Activated CD8-positive, alpha-beta memory T cell treated with anti-CD3 and anti-CD28 coated beads for 36 hours (primary cell): ENCODE results near the gene GRID1. TPM values are rescaled to one million over a fixed set of nuclear protein-coding genes. Genes with fewer than 3 reads are reported as not detected.

Source experiments
- CTCF ChIA-PET: fragments of 350-600 bp; sonication (Branson Sonifier 250); formaldehyde crosslinking; loops from one replicate; lab custom pipeline; 2021; ENCODE audit warnings: antibody characterized with exemption; lab: Charles Lee
- POLR2A ChIA-PET: fragments of 350-600 bp; sonication (Branson Sonifier 250); formaldehyde crosslinking; loops from one replicate; lab custom pipeline; 2021; ENCODE audit warnings: antibody characterized with exemption; lab: Charles Lee
- total RNA-seq, 2 experiments: library from RNA; stranded (reverse); gene quantifications; one replicate each; pipeline ENCODE4 v1.2.3, GENCODE V29; 2021

GRID1 gene
- total RNA-seq, 2 experiments from 2014 or later = not detected

GRCh38 chr10:86330778-86331763, 35.5 kb downstream of the GRID1 start:
- ChIA-PET POLR2A (no interaction called here), CTCF (no interaction called here)

DNA sequence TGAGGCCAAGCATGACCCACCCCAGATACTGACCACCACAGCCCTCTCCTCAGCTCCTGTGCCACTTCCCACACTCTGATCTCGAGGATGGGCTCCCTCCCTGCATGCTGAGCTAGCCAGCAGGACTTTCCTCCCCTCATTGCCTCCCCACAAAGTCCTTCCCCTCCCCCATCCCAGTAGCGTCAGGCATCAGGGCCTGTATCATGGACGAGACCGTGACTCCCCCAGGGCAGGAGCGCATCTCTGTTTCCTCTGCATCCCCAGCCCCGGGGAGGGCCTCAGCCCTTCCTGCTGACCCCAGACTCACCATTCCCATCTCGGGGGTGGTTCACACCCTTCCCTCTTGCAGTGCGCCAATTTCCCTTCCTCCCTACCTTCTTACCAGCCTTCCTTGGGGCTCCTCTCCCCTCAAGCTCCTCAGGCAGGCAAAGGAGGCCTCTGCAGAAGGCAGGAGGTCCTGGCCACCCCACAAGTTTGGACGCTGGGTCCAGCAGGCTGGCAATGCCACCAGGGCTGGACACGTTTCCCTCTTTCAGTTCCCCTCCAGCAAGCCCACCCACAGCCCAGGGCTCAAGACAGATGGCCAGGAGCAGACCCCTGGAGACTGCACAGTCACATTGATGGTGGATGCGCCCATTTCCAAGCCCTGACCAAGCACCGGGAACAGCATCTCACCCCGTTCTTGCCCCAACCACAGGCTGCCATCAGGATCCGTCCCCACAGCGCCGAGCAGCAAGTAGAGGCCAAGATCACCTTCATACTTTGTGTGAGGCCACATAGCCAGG, 36.5 kb downstream of the GRID1 start:
- ChIA-PET CTCF (no interaction called here), POLR2A (no interaction called here)

- ChIA-PET CTCF (interaction anchor here (1.1 kb wide), 1 partner anchor 259 kb away, joined by 3 read pairs; no protein-coding TSS in a partner anchor), POLR2A (no interaction called here)
Measured at GRCh38 chr10:86329093-86329710, 37.4 kb downstream of the GRID1 start.

DNA sequence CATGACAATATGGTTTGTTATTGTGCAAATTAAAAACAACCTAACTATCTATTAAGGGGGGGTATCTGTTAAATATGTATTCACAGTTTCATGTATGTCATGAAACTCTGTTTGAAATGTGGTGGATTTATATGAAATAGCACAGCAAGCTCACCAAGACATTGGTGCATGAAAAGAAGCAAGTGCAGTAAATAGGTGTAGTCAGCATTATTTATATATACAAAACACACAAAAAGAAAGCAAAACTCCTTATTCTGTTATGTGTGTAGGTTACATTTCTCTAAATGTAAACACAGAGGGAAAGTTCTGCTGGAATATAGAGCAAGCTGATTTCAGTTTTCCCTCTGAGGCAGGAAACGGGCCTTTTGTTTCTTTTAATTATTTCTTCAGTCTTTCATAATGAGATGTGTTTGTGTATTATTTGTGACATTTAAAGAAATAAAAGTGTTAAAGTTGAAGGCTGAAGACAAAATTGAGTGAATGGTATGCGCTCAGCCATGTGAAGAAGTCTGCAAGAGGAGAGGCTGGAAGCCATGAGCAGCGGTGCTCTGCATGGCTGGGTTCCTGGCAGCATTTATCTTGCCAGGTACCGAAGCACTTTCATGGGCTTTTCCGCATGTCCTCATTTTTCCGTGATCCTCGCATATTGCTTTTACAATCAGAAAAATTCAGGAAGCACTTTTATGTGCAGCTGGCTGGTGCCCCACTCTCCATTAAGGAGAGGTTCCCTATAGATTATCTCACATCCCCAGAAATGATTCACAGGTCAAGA, 38.5 kb downstream of the GRID1 start:
- CTCF ChIA-PET = interaction anchor here (1.1 kb wide), 1 partner anchor 261 kb away, joined by 3 read pairs; no protein-coding TSS in a partner anchor
- POLR2A ChIA-PET = no interaction called here

DNA sequence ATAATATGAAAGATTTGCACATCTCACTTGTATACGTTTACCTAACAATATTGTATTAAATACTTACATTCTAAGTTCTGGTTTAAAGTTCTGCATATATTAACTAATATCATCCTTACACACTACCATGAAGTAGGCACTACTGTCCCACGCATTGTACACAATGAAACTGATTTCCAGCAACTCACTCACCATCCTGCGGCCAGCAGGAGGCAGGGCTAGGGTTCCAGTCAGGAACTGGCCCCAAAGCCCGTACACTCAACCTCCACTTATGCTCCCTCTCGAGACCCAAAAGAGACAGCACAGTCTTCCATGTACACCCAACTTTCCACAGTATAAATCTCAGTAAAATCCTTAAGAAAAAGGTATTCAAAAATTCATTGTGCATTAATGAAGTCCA, 41.4 kb downstream of the GRID1 start:
- ChIA-PET POLR2A (no interaction called here), CTCF (no interaction called here)

DNA sequence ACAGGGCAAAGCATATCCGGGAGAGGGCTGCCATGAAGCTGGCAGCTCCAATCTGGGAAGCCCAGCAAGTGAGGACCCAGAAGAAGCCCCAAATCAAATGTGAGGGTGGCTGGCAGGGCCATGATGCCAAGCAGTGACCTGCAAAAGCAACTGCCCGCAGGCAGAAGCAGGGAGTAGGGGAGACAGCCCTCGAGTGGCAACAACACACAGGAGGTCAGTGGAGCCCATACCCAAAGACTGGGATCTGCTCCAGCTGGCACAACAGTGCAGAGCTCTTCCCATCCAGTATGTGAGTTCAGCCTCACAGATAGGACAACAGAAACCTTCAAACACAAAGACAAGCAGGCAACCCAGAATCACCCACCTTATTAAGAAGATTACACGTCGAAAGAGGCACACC, 45.0 kb downstream of the GRID1 start:
- CTCF ChIA-PET = interaction anchor here (0.6 to 1.4 kb wide), 2 partner anchors 30 to 271 kb away, joined by 3 read pairs; no protein-coding TSS in a partner anchor
- POLR2A ChIA-PET = no interaction called here

DNA sequence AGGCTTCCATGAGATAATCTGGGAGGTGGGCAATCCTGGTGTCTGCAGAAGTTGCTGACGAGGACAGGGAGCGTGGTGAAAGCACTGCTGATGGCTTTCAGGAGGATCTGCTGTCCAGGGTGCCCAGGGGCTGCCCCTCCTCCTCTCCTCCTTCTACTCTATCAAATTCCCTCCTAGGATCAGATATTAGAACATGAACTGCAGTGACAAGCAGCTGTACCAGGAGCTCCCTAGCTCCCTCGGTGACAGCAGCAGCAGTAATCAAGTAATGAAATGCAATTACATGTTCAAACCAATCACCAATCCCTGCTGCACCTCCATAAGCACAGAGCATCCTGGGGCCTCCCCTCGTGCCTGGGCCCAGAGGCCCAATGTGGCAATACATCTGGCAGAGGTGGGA, 46.9 kb downstream of the GRID1 start:
- ChIA-PET POLR2A (no interaction called here), CTCF (no interaction called here)

- POLR2A ChIA-PET = no interaction called here
- CTCF ChIA-PET = no interaction called here
Measured at GRCh38 chr10:86317949-86318725, 48.5 kb downstream of the GRID1 start.

GRCh38 chr10:86316990-86317389, 49.6 kb downstream of the GRID1 start:
- ChIA-PET POLR2A (no interaction called here), CTCF (no interaction called here)

- CTCF ChIA-PET = no interaction called here
- POLR2A ChIA-PET = no interaction called here
Measured at GRCh38 chr10:86316274-86316835, 50.2 kb downstream of the GRID1 start.

GRCh38 chr10:86315549-86315942, 51.0 kb downstream of the GRID1 start:
- ChIA-PET CTCF (no interaction called here), POLR2A (no interaction called here)

DNA sequence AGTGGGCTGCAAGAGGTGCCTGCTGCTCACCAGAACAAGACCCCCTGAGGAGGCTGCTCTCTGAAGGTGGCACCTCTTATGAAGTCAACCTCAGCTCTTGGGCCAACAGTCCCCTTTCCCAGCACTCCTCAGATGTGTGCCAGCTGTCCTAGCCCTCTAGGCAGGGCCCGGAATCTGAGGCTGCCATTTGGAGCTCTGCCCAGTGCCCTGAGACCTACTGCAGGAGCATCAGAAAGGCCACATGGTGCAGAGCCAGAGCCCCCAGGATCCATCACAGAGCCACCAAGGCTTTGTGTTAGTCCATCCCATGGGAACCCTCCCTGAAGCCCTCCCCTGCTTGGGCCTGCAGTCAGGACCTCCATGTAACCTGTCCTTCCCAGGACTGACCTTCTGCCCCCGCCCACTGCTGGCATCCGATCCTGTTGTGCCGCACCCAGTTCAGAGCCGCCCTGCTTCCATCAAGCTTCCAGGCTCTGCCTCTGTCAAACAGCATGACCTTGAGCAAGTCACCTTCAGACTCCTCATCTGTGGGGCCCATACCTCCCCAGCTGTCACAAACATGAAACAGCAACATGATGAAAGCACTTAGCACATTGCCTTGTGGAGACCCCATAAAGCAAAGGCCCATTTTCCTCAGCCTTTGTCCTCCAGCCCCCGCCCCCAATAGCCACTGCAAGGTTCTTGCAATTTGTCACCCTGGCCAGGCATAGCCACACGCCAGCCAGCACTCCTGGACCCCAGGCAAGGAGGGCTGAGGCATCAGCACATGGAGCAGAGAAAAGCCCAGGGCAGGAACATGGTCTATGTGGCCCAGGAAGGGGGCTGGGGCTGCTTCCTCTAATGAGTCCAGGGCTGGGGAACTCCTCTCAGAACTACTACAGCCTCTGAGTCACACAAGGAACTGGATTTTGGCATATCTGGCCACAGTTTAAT, 51.7 kb downstream of the GRID1 start:
- CTCF ChIA-PET = no interaction called here
- POLR2A ChIA-PET = no interaction called here

DNA sequence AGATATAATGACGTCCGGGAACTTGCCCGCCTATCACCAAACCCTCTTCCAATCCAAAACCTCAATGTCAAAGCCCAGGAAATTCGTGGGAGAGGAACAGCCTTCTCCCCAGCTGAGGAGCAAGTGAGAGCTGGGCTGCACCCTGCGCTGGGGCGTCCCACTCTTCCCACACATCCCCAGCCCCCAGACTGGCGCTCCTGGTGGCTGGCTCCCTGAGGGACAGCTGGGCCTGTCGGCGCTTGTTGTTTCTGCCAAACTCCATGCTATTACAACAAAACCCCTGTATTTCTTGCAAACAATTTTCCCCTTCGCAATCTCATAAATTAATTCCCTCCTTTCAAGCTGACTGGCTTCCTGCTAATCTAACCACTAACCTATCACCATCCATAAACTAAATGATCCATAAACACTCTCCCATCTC, 53.0 kb downstream of the GRID1 start:
- POLR2A ChIA-PET = no interaction called here
- CTCF ChIA-PET = no interaction called here

- POLR2A ChIA-PET = no interaction called here
Measured at GRCh38 chr10:86312701-86313270, 53.8 kb downstream of the GRID1 start.

DNA sequence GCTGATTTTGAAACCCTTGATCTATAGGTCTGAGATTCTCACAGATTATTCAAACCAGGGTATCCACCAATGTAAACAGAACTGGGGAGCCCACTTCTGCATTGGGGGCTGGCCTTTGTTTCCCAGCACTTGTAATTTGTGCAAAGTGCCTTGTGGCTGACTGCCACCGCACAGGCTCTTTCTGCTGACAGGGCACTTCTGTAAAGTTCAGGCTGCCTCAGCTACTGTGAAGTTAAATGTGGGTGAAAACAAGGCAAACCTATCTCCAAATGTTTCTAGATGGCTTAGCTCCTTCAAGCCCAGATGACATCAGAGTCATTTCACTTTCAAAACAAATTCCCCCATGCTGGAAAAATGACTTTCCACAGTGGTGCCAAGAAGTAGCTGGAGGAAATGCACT, 54.7 kb downstream of the GRID1 start:
- ChIA-PET POLR2A (no interaction called here), CTCF (no interaction called here)

More at GRCh38 chr10:86312701-86313270, 53.8 kb downstream of the GRID1 start:
- CTCF ChIA-PET = no interaction called here

DNA sequence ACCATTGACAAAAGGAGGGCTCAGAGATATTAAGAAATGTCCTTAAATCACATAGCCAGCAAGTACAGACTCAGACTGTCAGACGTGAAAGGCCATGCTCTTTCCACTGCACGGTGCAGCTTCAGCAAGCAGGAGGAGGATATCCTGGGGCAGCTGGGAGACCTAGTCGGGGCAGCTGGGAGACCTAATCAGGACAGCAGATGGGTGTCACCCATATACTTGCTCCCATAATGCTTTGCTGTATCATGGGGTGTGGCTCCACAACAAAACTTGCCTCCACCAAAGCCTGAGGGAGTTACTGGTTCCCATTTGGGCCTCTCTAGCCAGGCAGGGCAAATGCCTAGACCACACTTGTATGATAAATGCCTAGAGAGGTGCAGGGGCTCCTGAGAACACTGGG, 55.4 kb downstream of the GRID1 start:
- ChIA-PET POLR2A (no interaction called here), CTCF (no interaction called here)

GRCh38 chr10:86310702-86311101, 55.9 kb downstream of the GRID1 start:
- POLR2A ChIA-PET = no interaction called here
- CTCF ChIA-PET = no interaction called here
